Suppressor macrophage treated with lipopolysaccharide for 4 hours (primary cell): ENCODE measurements around the gene EXOC1L.

Experiments used
- DNase-seq: peaks from one replicate; pipeline ENCODE4 v3.0.0-alpha.2; 2020

EXOC1L gene, protein sequence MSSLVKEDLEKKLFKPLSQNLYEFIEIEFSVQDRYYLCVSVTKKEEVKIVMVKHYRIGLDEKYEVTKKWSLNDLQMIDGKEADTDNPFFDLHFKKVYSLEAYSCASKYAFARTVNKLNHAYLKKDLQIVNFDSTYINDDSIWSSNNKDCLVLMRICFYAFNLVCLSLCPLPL

DNA sequence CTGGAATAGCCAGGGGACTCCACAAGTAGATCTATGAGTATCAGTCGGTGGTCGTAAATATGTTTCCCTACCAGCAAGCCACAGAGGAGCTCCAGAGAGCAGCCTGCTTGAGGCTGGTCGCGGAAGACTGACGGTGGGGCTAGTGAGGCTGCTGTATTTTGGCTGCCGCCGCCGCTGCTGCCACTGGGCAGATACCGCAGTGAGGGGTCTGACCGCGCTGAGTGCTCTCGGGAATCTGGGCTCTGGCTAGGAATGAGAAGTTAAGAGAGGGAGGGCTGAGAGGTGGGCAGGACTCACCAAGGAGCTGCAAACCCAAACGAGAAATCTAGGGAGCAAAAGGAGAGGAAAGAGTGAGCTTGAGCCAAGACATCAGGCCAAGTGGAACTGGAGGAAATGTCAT is at the start of gene EXOC1L:
Gene EXOC1L, plus strand, starts transcription at position 157 of the 400 bp plus-strand sequence. Its CDS starts 237 bp downstream, at position 394.
- DNase-seq, result no peak

DNA sequence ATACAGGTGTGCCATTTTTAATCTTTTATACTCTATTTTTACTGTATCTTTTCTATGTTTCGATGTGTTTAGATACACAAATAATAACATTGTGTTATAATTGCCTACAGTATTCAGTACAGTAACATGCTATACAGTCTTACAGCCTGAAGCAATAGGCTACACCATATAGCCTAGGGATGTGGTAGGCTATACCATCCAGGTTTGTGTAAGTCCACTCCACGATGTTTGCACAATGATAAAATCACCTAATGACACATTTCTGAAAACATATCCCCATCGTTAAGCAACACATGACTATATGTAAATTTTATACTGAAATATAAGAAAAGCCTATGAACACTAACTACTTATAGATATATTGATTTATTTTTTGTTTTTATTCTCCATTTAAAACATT is 48.9 kb upstream of the EXOC1L start:
- no peak for DNase-seq

DNA sequence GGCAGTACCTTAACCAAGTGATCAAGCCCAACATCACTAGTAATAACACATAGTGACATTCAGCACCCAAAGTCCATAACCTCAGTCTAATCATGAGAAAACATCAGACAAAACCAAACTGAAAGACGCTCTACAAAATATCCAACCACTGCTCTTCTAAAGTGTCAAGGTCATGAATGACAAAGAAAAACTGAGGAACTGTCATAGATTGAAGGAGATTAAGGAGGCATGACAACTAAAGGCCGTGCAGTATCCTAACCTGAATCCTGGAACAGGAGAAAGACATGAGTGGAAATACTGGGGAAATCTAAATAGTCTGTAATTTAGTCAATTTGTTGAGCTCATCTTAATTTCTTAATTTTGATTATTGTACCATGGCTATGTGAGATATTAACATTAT is 38.2 kb upstream of the EXOC1L start:
- DNase-seq, result no peak

DNA sequence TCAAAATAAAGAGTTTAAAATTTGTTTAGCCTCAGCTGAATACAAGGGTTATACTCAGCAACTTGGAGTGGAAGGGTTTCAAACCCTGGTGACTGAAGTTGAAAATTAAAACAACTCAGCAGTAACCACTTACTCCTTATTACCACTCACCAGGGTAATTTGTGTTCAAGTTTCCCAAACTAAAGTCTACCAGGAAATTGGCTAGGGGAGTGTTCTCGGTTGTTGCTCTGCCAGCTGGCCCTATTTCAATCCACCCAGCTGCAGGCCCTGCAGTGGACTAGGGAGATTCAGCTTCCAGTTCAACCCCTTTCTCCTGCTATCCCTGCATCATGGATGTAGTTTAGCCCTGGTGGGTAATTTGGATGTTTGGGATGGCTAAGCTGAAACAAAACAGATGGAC is 37.8 kb upstream of the EXOC1L start:
- DNase-seq, result no peak

DNA sequence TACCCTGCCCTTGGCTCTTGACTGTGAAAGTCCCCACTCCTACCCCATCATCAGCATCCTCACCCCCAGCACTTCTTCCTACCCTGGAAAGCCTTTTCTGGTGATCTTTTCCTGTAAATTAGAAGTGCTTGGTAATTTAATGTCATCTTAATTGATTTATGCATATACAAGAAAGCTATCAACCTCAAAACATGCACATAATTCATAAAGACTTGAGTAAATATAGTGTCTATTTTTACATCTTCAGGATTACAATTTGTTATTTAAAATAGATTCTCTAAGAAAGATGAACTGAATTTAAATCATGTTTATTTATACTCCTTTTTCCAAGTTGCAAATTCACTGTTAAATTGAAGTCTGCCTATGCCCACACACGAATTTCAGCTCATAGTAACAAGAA is 36.0 kb upstream of the EXOC1L start:
- DNase-seq, result no peak

DNA sequence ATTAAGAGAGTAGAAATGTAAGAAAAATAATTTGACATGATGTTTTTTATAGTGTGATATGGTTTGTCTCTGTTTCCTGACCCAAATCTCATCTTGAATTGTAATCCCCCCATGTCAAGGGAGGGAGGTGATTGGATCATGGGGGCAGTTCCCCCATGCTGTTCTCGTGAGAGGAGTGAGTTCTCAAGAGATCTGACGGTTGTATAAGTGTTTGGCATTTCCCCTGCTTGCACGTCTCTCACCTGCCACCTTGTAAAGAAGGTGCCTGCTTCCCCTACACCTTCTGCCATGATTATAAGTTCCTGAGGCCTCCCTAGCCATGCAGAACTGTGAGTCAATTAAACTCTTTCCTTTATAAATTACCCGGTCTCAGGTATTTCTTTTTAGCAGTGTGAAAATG is 34.8 kb upstream of the EXOC1L start:
- no peak for DNase-seq

DNA sequence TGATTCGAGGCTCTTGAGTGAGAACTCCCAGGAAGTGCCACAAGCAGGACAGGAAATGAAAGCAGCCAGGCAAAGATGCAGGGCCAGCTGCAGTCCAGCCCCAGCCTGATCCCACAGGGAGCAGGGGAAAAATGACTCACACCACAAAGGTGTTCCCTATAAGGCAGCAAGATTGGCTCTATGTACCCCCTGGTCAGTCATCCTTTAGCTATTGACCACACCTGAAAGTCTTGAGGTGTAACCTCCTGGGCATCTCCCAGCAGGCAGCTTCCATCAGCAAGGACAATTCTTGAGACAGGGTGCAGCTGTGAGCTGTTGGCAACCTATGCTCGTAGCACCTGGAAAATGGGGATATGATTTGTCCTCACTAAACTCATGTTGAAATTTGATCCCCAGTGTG is 27.9 kb upstream of the EXOC1L start:
- no peak for DNase-seq

DNA sequence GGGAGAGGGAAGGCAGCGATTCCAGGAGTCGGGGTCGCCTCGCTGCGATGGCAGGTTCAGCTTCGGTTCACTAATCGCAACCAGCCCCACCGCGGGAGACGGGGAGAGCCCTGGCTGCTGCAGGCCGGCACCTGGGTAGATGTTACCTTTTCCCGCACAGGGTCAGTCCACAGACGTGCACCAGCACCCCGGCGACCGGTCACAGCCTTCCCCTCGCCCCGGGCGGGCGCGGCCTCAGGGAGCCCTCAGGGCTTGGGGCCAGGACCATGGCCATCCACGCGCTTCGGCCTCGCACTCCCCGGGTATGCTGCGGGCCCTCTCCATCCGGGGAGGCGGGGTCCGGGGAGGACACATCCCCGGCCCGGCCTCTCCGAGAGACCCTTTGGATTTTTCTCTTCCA is 26.1 kb upstream of the EXOC1L start:
- DNase-seq, result no peak

DNA sequence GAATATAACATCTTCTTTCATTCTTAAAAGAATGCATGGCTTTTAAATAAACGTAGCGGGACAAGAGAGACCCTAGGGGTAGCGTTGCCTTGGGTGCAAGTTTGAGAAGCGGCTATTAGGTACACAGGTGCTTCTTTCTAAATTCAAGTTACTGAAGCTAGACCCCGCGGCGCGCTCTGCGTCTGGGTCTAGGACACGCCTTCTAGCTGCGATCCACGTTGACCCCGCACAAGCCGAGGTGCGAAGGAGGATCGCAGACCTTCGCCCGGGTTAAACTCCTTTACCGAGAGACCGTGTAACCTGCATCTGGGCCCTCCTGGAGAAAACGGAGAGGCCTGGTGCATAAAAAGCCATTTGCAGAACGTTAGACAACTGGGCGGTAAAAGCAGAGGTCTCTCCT is 25.5 kb upstream of the EXOC1L start:
- no peak for DNase-seq

DNA sequence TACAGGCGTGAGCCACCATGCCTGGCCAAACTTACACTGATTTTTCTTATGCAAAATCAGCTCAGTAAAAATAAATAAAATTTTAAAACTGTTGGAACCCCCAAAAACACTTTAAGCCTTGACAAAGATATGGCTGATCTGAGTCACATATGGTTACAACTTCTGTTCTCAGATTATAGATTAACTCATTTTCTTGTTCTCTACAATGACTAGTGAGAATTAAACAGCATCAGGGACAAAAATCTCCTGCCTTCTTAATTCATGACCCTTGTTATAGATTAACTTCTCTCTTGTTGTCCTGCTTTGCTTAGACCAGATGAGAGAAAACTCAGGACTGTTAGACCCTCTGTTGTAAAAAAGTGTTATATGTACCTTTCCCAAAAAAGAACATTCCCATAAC is 24.2 kb upstream of the EXOC1L start:
- no peak for DNase-seq

DNA sequence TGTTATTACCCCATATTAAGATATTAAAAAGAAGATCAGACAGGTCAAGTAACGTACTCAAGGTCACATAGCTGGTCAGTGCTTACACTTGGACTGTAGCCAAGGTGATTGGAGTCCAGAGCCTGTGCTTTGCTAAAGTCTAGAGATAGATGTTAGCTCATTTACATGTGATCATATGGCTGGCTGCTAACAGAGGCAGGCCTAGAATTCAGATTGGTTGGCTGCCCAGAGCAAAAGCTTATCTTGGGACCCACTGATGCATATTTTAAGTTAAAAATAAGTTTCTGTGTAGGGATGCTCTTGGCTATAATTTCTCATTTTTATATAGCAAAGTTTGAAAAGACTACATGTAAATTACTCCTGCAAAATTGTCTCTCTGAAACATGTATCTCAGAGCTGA is 18.1 kb upstream of the EXOC1L start:
- DNase-seq, result no peak

DNA sequence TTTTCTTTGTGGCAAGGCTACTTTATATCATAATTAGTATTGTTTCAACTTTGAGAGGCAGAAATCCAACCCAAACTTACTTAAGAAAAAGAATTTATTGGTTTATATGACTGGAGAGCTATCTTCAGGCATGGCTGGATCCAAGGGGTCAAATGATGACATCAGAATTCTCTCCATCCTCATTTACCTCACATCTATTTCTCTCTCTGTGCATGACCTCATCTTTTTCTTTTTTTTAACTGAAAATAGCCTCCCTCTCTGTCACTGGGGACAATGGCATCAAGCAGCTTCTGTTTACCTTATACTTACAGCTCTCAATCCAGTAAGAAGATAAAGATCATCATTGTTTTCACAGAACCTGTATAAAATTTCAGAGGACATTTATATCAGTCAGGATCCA is 12.0 kb upstream of the EXOC1L start:
- DNase-seq, result no peak

DNA sequence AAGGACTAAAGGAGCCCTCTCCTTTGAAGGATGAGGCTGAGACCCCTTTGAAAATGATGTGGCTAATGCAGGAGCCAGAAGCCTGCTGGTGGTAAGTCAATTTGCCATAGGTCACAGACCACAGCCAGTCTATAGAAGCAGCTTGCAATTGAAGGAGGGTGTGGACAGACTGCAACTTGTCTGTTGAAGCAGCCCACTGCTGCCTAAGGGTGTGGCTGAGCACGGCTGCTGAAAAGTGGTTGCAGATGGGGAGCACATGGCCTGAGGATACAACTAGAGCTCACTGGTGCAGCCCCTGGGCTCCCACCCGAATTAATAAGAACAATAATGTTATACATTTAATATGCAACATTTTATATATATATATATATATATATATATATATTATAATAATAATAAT is 11.4 kb upstream of the EXOC1L start:
- DNase-seq, result no peak

DNA sequence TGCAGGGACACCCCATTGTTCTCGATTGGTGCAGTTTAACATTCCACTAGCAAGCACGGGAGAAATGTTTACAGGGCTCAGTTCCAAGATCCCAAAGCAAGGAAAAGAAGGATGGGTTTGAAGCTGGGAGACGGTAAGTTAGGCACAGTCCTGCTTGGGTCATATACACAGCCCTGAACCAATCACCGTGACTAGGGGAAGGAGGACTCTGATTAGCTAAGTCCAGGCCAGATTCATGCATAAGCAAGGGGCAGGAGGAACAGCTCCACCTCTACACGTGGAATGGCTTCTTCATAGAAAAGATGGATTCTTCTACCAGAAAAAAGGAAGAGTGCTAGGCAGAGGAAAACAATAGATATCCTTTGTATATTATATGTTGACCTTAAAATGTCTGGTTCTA is 11.0 kb upstream of the EXOC1L start:
- DNase-seq, result no peak

DNA sequence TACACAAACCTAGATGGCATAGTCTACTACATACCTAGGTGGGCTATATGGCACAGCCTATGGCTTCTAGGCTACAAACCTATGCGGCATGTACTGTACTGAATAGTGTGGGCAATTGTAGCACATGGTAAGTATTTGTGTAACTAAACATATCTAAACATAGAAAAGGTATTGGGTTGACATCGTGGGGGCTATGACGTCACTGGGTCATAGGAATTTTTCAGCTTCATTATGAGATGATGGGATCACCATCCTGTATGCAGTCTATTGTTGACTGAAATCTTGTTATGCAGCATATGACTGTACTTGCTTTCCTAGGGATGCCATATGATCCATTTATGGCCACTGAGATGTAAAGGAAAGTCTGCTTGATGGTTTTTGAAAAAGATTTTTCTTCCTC is 1.9 kb upstream of the EXOC1L start:
- no peak for DNase-seq

DNA sequence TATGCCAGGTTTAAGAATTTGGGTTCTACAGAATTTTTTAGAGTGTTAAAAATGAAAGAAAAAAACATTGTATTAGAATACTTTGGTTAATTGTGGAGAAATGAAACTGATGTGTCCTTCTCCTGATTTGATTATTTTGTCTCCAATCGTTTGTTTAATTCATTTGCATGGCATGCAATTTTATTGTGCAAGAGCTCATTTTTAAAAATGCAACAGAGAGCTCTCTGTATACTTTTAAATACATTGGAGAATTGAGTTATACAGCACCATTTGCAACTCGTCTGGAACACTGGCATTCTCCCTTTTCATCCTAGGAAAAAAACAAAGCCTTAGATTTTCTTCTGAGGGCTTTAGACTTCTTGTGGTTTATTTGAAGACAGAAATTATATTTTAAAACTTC is 689 bp downstream of the EXOC1L start:
- no peak for DNase-seq

DNA sequence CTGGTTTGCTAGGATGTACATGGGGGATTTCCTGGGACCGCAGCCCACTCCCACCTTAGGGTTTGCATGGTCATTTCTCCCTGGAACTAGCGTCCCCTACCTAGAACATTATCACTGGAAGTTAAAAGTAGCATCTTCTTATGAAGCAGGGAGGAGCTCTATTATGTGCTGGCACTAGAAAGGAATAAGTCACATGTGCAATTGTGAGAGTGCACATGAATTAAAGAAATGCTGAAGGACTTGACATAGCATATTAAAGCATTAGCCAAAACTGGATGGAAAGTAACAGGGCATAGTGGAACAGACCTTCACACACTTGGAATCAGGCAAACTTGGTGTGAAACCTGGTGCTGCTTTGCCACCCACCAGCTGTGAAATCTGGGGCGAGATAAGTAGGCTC is 2.7 kb downstream of the EXOC1L start:
- DNase-seq, result no peak

DNA sequence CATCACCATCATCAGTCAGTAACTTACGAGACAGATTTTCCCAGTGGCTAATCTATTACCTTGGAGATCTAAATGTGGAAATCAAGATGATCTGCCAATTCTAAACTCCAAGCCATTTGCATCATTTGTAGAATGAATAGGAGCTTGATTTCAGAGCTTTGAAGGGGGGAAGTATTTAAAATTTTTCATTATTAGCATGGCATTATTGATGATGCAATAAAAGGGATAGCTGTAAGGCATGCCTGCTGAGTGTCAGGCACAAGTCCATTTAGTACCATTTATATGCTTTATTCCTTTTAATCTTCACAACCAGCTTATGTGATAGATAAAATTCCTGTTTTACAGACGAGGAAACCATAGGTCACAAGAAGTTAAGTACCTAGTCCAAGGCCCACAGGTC is 5.3 kb downstream of the EXOC1L start:
- DNase-seq, result no peak

DNA sequence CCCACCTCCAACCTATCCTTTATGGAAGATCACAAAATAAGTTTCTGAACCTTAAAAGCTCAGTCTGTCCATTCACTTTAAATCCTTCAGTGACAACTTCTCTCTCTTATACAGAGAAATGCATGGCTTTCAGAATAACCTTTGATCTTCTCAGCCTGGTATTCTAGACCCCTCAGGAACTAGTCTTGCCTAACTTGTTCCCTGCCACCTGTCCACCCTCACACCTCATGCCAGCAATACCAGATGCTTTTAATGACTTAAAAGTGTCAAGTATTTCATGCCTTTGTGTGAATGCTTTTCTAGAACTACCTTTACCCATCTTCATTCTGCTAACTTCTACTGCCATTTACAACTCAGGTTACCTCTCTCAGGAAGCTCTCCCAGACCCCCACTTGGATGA is 7.4 kb downstream of the EXOC1L start:
- DNase-seq, result no peak

DNA sequence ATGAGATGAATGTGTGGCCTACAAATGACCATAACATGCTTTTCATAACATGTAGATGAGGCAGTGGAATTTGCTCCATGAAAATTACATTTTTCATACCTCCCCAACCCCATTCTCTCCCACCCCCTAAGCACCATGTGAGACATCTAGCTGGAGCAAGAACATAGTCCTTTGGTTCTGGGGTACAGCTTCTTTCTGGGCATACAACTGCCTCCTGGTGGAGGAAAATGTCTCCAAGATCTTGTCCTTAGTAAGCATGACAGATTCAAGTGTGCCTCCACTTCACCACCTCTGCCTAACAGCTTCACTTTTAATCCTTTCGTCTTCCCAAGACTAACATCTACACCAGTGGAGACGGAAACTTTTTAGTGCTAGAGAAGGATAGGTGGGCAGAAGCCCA is 8.0 kb downstream of the EXOC1L start:
- DNase-seq, result no peak

DNA sequence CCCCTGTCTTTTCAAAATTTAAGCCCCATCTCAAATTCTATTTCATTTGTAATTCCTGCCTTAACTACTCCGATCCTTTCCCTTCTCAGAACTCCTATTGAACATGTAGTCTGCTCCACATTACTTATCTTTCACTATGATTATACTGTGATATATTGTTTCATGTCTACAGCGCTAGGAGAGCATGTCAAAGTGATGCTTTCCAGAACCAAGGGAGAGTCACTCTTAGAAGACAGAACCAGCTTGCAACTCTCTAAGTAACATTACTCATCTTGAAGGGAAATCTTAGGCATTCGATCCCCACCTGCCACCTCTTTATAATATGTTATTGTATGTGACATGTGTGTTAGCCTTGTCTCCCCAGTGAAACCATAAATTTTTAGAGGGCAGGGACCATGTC is 10.5 kb downstream of the EXOC1L start:
- no peak for DNase-seq

DNA sequence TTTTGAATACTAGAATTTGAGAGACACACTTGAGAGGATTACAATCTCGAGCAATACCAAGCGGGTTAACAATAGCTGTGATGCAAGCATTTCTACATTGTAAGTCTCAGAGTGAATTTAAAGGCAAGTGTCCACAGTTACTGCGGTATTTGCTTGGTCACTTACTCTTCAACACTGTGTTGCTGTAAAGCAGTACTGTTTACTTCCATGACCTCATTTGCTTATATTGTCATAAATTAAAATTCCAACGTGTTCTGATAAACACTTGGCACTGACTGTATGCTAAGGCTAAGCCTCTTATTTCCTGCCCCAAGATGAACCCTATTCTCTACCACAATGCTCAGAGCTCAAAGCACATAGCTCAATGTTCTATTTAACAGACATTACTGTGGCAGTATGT is 11.1 kb downstream of the EXOC1L start:
- DNase-seq, result no peak

DNA sequence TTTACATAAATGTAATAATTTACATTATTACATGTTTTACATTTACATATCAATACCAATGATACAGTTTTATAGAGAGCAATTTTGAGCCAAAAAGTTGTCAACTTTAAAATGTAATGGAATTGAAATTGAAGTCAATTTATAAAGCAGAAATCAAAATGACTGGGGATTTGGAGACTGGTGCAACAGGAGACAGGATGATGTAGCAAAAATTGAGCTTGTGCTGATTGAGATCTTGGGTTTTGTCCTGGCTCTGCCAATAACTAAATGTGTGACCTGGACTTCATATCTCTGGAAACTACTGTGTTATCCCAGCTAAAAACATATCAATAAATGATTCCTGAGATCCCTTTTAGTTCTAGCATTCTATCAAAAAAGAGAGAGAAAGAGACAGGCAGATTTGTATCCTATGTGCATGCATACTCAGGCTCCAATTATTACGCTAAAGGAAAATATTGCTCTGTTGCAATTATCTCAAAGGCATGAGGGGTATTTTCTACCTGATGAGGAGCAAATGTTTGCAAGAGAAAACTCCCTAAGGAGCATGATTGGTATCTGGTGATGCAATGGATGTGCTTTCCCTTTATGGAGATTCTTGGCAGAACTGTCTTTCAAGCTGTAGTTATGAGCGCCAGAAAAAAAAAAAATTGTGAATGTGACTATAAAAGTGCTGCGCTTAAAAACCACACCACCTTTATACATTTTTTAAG is 14.7 kb downstream of the EXOC1L start:
- DNase-seq, result no peak

DNA sequence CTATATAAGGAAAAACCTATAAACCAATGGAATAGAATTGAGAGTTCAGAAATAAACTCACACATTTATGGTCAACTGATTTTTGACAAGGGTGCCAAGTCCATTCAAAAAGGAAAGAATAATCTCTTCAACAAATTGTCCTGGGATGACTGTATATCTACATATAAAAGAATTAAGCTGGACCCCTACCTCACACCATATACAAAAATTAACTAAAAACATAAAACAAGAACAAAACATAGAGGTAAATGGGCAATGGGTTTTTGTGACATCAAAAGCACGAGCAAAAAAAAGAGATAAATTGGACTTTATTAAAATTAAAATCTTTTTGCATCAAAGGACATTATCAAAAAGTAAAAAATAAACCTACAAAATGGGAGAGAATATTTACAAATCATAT is 18.3 kb downstream of the EXOC1L start:
- no peak for DNase-seq

DNA sequence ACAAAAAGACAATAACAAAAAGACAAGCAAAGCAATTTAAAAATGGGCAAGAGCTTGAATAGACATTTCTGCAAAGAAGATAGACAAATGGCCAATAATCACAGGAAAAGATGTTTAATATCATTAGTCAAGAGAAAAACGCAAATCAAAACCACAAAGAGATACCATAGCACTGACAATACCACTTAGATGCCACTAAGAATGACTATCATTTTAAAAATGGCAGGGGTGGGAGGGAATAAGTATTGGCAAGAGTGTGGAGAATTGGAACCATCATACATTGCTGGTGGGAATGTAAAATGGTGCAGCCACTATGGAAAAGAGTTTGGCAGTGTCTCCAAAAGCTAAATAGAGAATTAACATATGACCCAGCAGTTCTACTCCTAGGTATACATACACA is 18.8 kb downstream of the EXOC1L start:
- no peak for DNase-seq
